Fibroblast of upper back skin (primary cell): ENCODE results near the gene RCCD1.
"Not testable (repeated sequence)": the region's sequence is repeated elsewhere in the genome, so short reads cannot be mapped to it uniquely, and the experiment has no call there.

Experiments used
- DNase-seq: peaks from one replicate; pipeline ENCODE4 v3.0.0-alpha.2; 2013

Gene RCCD1, protein sequence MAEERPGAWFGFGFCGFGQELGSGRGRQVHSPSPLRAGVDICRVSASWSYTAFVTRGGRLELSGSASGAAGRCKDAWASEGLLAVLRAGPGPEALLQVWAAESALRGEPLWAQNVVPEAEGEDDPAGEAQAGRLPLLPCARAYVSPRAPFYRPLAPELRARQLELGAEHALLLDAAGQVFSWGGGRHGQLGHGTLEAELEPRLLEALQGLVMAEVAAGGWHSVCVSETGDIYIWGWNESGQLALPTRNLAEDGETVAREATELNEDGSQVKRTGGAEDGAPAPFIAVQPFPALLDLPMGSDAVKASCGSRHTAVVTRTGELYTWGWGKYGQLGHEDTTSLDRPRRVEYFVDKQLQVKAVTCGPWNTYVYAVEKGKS

DNA sequence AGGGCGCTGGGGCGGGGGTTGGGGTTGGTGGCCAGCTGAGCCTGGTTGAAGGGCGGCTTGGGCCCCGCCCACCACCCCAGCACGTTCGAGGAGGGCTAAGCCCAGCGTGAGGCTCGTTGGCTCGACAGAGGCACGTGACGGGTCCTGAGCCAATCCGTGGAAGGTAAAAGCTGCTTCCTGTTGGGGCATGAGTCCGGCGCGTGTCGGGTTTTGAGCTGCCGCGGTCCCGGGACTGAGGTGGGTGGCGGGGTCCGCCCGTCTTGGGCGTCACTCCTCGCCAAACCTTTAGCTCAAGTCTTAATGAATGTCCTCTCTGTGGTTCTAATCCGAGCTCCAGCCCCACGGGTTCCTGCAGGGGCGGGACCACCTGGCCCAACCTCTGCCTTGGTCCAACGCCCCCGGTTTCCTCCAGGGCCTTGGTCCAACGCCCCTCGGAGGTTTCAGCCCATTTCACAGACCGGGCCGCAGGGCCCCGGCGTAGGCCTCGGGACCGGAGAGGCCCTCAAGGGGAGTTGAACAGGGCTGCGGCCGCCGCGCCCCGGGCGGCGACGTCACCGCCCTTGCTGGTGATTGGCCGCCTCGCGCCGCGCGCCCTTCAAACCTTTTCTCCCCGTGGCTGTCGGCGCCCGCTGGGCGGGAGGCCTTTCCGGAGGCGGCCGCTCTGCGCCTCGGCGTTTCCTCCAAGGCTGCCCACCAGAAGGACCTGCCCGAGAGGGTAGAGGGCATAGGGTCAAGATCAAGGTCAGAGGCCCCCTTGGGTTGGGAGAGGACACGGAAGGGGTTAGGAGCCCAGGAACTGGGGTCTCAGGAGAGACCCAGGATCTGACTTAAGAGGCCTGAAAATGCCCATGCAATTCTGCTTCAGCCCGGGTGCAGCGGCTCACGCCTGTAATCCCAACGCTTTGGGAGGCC, at the start of gene RCCD1:
TSS of gene RCCD1 (plus strand) at position 173 of the 912 bp plus-strand sequence. CDS start 1,851 bp downstream, outside the sequence.
- DNase-seq: peak; percentile 95

GRCh38 chr15:90905306-90906180, 49.1 kb upstream of the RCCD1 start:
- no peak for DNase-seq

DNA sequence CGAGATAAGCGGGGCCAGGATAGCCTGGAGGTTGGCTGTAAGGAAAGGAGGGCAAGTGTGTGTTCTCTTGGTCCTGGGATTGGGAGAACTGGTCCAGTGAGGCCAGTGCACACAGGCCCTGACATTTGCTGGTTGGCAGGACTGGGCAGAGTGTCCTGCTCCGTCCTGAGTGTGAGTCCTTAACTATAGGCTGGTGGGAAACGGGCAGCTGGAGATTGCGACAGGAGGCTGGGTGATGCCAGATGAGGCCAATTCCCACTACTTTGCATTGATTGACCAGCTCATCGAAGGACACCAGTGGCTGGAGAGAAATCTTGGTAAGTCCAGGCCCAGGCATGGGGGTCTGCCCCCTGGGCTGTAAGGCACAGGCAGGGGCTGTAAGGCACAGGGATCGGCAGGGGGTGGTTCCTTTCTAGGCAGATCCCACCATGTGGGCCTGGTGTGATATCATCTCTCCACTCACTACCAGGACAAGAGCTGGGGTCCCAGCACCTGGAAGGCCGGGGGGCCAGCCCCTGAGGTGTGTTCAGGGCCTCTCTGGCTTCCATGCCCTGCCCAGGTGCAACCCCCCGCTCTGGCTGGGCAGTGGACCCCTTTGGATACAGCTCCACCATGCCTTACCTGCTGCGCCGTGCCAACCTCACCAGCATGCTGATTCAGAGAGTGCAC, 48.4 kb upstream of the RCCD1 start:
- DNase-seq: no peak

DNA sequence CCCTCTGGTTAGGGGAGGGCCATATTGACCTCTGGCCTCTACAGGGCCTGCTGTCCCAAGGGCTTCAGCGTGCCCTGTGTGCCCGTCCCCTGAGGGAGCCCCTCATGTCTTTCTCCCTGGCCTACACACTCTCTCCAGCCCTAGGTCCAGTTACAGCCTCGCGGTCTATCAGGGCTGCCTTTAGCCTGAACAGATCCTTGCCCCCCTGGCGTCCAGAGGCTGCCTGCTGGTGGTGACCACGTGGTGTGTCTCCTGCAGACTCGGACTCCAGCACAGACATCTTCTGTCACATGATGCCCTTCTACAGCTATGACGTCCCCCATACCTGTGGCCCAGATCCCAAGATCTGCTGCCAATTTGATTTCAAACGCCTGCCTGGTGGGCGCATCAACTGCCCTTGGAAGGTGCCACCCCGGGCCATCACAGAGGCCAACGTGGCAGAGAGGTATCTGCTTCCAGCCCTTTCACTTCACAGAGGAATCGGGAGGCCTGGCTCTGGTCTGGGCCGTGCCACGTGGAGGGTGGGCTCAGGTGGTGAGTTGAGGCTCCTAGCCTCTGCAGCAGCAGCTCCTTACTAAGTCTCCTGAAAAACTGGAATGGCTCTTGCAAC, 47.5 kb upstream of the RCCD1 start:
- no peak for DNase-seq

DNA sequence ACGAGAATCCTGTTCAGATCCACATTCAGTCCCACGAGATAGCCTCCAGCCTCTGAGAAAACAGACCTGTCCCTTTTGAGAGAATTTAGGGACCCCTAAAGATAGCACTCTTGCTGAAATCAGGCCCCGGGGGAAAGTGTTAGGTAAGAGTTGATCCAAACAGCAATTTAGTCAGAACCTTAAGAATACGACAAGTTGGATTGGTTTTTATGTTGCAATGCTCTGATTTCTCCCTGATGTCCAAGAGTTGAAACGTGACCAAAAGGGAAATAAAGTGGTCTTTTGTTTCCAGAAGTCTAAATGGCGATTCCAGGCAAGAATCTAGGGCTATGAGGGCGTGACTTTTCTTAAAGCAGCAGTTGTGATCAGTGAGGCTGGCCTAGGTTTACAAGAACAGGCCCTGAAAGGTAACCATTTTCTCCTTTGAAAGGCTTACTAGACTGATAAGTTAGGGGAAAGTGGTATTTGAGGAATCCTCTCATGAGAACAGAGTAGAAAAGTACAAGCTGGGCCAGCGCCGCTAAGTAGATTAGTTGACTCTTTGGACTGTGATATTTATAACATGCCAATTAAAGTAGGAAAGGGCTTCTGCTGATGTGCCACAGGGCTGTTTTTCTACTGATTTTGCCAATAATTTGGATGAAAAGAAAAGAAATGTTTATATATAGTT, 46.7 kb upstream of the RCCD1 start:
- DNase-seq: no peak

GRCh38 chr15:90909449-90909848, 45.2 kb upstream of the RCCD1 start:
- not testable (repeated sequence) for DNase-seq

DNA sequence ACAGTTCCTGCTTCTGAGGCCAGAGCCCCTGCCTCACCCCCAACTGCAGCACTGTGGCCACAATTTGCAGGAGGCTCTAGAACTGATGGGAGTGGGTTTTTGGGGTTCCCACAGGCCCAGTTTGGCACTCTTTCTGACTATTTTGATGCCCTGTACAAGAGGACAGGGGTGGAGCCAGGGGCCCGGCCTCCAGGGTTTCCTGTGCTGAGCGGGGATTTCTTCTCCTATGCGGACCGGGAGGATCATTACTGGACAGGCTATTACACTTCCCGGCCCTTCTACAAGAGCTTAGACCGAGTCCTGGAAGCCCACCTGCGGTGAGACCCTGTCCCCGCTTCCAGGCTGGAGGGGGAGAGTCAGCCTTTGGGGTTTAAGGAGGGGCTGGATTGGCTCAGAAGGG, 44.7 kb upstream of the RCCD1 start:
- no peak for DNase-seq

DNA sequence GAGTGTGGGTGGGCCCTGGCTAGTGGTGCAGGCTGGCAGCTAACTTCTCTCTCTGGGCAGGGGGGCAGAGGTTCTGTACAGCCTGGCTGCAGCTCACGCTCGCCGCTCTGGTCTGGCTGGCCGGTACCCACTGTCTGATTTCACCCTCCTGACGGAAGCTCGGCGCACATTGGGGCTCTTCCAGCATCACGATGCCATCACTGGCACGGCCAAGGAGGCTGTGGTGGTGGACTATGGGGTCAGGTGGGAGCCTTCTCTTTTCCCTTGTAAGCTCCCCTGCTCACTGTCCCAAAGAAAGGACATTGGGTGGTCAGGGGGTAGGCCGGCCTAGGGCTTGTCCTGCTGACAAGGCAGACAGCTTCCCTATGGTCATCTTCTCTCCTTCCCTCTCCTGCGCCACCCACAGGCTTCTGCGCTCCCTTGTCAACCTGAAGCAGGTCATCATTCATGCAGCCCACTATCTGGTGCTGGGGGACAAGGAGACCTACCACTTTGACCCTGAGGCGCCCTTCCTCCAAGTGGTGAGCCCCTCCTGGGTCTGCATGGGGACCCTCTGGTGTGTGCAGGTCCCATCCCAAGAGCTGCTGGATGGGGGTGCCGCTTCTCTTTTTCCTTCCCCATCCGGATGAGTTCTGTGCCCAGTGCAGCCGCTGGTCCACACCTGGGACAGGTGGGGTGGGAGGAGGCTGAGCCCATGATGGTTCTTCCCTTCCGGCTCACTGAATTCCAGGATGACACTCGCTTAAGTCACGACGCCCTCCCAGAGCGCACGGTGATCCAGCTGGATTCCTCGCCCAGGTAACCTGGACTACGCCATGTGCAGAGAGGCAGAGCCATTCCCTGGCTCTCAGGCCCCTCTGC, 44.0 kb upstream of the RCCD1 start:
- no peak for DNase-seq

- no peak for DNase-seq
These were observed 43.4 kb upstream of the RCCD1 start for GRCh38 chr15:90911302-90911623.

DNA sequence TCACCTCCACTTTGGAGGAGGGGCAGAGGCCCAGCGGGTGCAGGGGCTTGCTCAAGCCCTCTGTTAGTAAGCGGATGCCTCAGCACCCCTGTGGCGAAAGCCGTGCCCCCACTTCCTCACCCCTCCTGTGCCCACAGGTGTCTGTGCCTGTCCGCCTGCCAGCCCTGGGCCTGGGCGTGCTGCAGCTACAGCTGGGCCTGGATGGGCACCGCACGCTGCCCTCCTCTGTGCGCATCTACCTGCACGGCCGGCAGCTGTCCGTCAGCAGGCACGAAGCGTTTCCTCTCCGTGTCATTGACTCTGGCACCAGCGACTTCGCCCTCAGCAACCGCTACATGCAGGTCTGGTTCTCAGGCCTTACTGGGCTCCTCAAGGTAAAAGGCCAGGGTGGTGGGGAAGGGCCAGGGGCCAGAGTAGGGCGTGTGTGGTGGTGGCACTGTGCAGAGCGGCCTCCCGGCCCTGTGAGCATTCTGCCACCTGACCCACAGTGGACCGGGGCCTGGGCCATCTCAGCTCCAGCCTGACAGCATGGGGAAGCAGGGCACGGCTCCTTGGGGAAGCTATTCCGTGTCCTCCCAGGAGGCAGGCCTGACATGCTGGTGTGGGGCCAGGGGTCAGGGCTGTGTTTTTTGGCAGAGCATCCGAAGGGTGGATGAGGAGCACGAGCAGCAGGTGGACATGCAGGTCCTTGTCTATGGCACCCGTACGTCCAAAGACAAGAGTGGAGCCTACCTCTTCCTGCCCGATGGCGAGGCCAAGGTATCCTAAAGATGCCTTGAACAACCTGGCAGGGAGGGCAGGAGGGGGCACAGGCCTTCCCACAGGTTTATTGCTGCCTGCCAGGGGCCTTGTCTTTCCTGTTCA, 42.5 kb upstream of the RCCD1 start:
- DNase-seq: no peak

DNA sequence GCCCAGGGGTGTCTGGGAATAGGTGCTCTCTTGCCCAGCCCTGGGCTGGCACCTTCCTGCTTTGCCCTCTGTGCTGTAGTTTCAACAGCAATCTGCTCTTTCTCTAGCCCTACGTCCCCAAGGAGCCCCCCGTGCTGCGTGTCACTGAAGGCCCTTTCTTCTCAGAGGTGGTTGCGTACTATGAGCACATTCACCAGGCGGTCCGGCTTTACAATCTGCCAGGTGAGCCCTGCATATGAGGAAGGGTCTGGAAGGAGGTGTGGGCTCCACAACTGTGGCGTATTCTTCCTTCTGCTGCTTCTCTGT, 42.0 kb upstream of the RCCD1 start:
- DNase-seq: no peak

- no peak for DNase-seq
These were observed 41.2 kb upstream of the RCCD1 start for GRCh38 chr15:90913398-90913944.

- DNase-seq: no peak
These were observed 40.2 kb upstream of the RCCD1 start for GRCh38 chr15:90914305-90915080.

DNA sequence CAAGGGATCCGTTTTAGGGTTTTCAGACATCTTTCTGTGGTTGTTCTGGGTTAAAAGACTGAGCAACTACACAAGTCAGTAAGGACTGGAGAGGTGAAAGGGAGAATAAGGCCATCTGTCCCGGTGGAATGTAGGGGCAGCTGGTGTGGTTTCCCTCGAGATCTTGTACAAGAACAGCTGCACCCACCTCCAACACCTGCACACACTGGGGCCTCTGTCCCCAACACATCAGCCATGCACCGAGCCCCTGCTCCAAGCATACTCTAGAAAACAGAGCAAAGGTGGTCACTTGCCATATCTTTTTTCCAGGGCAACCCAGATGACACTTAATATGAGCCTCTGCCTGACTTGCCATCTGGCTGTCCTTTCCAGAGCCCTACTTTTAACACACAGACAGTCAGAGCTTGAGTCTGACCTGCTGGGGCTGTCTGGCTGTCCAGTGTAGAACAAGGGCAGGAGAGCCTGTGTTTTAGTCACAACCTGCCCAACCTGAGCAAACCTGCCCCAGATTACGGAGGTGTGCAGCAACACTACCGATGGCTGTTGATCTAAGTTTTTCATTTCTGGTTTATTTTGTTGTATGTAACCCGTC, 39.4 kb upstream of the RCCD1 start:
- DNase-seq: no peak

- no peak for DNase-seq
These were observed 38.8 kb upstream of the RCCD1 start for GRCh38 chr15:90915808-90916440.

- DNase-seq: no peak
These were observed 38.2 kb upstream of the RCCD1 start for GRCh38 chr15:90916461-90916860.

DNA sequence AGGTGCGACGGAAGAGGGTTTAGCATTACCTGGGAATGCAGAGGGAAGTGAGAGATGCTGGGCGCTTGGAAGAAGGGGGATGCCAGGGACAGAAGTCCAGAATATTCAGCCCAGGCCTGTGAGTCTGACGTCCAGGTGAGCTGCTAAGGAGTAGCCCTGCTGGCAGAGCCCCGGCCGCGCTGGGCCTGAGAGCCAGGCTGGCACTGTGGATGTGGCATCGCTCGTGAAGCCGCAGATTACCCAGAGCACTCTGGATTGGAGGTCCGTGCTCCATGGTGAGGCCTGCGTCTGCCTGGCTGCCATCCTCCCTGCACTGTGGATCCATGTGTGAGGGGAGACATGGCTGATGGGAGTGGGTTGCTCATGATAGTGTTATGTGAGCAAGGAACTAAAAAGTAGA, 37.1 kb upstream of the RCCD1 start:
- no peak for DNase-seq
